Measurements from ENCODE around the gene SH3RF3.
A peak's percentile ranks its signal among the peaks of the same experiment; 100 is the strongest.

SH3RF3 gene

DNA sequence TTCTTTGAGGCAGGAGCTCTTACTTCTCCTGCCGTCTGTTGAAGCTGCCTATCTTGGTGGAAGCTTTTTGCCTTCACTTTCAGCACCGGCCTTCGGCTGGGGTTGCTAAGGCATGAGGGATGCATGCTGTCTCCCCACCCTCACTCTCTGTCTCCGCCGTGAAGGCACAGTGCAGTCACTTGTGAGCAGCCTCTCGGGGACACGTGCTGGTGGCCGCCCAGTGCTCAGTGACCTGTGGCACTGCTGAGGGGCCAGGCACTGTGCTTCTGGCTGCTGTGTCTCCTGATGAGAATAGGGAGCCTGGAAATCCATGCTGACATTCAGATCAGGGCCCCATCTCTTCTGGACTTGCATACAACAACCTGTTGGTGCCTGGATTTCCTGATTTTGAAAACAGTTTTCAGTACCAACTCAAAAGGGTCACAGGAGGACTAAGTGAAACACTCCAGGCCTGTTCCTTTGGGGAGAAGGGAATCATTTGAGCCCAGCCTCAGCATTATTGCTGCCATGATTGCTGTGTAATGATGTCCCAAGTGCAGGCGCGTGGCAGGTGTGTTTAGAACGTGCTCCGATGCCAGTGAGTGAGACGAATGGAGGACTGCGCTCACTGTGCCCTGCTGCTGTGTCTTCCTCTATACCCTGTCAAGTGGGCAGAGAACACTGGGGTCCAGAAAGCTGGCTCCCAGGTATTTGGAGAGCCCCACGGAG lies 266.6 kb downstream of the SH3RF3 start:
- DNase-seq (ENCODE audit: extremely low read depth, low read depth), result no peak
- TF ChIP-seq, protein P1, sequence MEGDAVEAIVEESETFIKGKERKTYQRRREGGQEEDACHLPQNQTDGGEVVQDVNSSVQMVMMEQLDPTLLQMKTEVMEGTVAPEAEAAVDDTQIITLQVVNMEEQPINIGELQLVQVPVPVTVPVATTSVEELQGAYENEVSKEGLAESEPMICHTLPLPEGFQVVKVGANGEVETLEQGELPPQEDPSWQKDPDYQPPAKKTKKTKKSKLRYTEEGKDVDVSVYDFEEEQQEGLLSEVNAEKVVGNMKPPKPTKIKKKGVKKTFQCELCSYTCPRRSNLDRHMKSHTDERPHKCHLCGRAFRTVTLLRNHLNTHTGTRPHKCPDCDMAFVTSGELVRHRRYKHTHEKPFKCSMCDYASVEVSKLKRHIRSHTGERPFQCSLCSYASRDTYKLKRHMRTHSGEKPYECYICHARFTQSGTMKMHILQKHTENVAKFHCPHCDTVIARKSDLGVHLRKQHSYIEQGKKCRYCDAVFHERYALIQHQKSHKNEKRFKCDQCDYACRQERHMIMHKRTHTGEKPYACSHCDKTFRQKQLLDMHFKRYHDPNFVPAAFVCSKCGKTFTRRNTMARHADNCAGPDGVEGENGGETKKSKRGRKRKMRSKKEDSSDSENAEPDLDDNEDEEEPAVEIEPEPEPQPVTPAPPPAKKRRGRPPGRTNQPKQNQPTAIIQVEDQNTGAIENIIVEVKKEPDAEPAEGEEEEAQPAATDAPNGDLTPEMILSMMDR (IDR thresholded peaks at IDR 0.05; ENCODE audit: low read depth, low read length), result no peak

DNA sequence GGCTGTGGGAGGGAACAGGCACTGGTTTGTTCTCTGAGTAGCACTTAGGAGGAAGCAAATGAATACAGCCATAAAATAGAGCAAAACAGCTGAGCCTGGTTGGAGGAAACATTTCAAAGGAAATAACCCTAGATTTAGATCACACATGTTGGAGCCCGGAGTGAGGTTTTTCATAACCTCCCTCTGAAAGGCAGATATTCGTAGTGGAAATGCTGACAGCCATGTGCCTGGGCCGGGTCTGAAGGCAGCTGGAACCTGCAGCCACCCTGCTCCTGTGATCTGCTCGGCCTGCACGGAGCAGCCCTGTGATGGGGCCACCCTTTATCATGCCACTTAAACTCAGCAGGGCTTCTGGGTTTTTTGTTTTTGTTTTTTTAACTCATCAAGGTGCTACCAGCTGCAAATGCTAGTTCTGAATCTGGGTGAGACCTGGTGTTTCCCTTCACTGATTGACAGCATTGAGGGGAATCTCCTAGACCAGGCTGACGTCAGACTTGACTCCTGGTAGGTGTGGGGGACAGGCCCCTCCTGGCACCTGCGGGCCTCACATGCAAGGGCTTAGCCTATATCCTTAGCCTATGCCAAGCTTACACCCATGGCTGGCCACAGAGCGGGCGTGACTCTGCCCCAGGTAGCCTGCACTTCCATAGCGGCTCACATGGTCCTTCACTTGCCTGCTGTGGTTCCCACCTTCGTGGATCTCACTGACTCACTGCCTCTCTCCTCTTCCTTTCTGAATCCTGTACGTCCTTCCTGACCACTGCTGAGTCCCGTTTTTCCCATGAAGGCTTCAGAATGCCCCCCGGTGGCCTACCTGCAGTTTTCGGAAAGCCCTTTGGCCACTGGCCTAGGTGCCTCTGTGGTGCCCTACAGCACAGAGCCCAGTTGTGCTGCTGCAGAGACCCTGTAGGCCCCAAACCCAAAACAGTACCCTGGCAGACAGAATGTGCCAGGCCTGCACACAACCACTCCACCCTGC lies 267.5 kb downstream of the SH3RF3 start:
- DNase-seq (ENCODE audit: extremely low read depth, low read depth), result no peak
- TF ChIP-seq, protein P1 (IDR thresholded peaks at IDR 0.05; ENCODE audit: low read depth, low read length), result no peak

DNA sequence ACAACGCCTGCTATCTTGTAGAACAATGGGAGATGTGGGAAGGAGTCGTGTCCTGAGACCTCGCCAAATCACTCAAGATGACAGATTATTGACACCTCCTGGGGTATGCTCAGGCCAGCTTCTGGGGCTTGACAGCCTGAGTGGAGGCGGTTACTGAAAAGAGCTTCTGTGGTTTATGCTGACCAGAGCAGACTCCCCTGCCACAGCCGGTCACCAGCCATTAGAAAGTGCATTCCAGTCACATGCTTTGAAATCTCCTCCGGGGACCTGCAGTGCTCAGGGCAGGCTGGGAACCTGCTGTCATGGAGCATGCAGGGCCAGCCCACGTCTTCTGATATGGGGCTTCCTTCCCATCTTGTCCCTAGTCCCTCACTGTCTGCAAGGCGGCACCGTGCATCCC lies 268.9 kb downstream of the SH3RF3 start:
- no peak for DNase-seq (ENCODE audit: extremely low read depth, low read depth)
- TF ChIP-seq, protein P1 (IDR thresholded peaks at IDR 0.05; ENCODE audit: low read depth, low read length), result no peak

DNA sequence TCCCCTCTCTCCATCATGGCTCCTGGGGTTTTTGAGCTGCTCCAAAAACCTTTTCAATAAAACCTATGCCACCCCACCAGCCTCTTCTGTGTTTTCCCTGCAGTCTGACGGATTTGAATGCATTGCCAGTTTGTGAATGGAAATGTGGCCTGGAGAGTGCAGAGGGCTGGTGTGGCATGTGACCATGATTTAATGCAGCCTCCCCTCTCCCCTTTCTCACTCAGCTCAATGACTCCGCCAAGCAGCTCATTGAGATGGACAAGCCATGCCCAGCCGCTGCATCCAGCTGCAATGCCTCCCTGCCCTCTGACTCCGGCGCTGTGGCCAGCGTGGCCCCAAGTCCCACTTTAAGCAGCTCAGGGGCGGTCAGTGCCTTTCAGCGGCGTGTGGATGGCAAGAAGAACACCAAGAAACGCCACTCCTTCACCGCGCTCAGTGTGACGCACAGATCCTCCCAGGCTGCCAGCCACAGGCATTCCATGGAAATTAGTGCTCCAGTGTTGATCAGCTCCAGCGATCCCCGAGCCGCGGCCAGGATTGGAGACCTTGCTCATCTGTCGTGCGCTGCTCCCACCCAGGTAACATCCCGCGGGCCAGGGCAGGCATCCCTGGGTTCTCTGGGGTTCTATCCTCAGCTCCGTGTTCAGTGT lies 269.5 kb downstream of the SH3RF3 start:
- TF ChIP-seq, protein P1 (IDR thresholded peaks at IDR 0.05; ENCODE audit: low read depth, low read length), result no peak
- peak; percentile 51 for DNase-seq (ENCODE audit: extremely low read depth, low read depth)

DNA sequence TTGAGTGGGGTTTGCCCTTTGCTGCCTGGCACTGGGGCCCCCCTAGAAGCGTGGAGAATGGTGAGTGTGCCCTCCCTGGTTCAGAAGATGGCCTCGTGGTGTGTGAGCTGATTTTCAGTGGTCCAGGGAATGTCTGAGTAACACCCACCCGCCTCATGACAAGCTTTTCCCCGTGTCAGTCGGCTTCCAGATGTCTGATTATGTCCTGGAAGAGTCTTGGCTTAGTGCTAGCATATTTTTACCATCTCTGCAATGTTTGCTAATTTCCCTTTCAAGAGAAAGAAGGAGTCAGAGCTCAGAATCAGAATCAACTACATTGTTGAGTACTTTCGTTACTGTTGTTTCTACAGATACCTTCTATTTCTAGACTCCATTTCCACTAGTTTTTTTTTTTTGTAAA lies 270.1 kb downstream of the SH3RF3 start:
- DNase-seq (ENCODE audit: extremely low read depth, low read depth), result peak; percentile 52
- TF ChIP-seq, protein P1 (IDR thresholded peaks at IDR 0.05; ENCODE audit: low read depth, low read length), result no peak

DNA sequence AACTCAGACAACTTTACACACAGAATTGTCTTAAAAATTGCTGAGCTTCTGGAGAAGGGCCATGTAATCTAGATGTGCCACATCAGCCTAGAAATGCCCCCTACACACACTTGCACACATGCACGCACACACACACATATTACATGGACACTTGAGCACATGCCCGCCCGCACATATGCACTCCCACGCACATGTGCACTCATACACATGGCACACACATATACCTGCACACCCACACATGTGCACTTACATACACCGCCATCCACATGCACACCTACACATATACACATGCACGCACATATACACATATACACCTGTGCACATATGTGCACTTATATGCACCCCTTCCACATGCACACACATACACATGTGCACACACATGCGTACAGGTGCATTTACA lies 271.1 kb downstream of the SH3RF3 start:
- DNase-seq (ENCODE audit: extremely low read depth, low read depth), result no peak
- TF ChIP-seq, protein P1 (IDR thresholded peaks at IDR 0.05; ENCODE audit: low read depth, low read length), result no peak

All from AG09319 (cell line).